Measurements from ENCODE around the gene UQCR11. TPM values are rescaled to one million over a fixed set of nuclear protein-coding genes. Genes with fewer than 3 reads are reported as not detected.

UQCR11 gene
- polyA plus RNA-seq, 1 donor (not counting 4 experiments of a cell fraction or from before 2014, with no cell fraction given) = 327 TPM

DNA sequence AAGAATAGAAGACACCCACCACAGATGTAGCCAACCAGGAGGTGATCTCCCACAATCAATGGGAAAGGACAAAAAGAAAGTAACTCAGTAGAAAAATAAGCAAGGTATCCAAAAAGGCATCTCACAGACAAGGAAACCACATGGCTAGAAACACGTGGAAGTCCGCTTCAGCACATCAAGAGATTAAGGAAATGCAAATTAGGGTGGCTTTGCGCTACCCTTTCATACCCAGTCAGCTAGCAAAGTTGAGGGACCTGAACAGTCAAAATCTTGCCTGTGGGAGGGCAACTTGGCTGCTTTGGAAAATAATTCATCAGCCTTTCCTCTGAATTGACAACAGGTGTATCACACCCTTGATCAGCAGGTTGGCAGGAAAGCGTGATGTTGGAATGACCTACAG, 11.6 kb upstream of the UQCR11 start:
- TF ChIP-seq, protein P1, sequence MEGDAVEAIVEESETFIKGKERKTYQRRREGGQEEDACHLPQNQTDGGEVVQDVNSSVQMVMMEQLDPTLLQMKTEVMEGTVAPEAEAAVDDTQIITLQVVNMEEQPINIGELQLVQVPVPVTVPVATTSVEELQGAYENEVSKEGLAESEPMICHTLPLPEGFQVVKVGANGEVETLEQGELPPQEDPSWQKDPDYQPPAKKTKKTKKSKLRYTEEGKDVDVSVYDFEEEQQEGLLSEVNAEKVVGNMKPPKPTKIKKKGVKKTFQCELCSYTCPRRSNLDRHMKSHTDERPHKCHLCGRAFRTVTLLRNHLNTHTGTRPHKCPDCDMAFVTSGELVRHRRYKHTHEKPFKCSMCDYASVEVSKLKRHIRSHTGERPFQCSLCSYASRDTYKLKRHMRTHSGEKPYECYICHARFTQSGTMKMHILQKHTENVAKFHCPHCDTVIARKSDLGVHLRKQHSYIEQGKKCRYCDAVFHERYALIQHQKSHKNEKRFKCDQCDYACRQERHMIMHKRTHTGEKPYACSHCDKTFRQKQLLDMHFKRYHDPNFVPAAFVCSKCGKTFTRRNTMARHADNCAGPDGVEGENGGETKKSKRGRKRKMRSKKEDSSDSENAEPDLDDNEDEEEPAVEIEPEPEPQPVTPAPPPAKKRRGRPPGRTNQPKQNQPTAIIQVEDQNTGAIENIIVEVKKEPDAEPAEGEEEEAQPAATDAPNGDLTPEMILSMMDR (optimal IDR thresholded peaks at IDR 0.05 in 1 of 3, IDR thresholded peaks at IDR 0.05 in 1 of 3, conservative IDR thresholded peaks at IDR 0.05 in 1 of 3; ENCODE audit: extremely low read depth in 1 of 3, insufficient read depth in 2 of 3, low read length in 3 of 3) = no peak
- no peak for TF ChIP-seq EZH2 (IDR thresholded peaks at IDR 0.05; ENCODE audit: low read length)
- no peak overlapping the region for H3K9ac ChIP-seq (ENCODE audit: control insufficient read depth, extremely low read depth, insufficient read depth, low read length)
- FAIRE-seq = no peak
- dilution Hi-C loops (cut with MboI; ENCODE audit: extremely low pct_ligation_motif_present, low sequenced_read_pairs) = no loop called here
- H3K79me2 ChIP-seq (ENCODE audit: control insufficient read depth, insufficient read depth, low read length) = no peaks in the 10 kb centered on the region
- no peaks in the 10 kb centered on the region for H3K9me3 ChIP-seq (ENCODE audit: control insufficient read depth, low read depth, low read length)
- H3K4me2 ChIP-seq (ENCODE audit: control insufficient read depth, extremely low read depth, insufficient read depth, low read depth, low read length) = no peak overlapping the region
- H3K4me3 ChIP-seq (ENCODE audit: control insufficient read depth in 2 of 3, extremely low read depth in 1 of 3, insufficient read depth in 2 of 3, low read depth in 1 of 3, low read length in 3 of 3) = no peak overlapping the region
- no peaks in the 10 kb centered on the region for H3K4me1 ChIP-seq (ENCODE audit: control insufficient read depth, extremely low read depth, insufficient read depth, low read length)
- peaks cover 16 to 37% of the 10 kb centered on the region in 2 experiments for H3K36me3 ChIP-seq (ENCODE audit: control insufficient read depth in 2 of 2, extremely low read depth in 1 of 2, insufficient read depth in 2 of 2, low read length in 2 of 2)
- no peaks in the 10 kb centered on the region for H3K9me1 ChIP-seq (ENCODE audit: control insufficient read depth, extremely low read depth, insufficient read depth, low read length)
- no peak overlapping the region for H3K27ac ChIP-seq (ENCODE audit: control insufficient read depth, insufficient read depth, low read length)
- H2AFZ ChIP-seq (ENCODE audit: control insufficient read depth, low read length) = no peak overlapping the region
- no peaks in the 10 kb centered on the region for H4K20me1 ChIP-seq (ENCODE audit: control insufficient read depth, extremely low read depth, insufficient read depth, low read length)
- no peaks in the 10 kb centered on the region for H3K27me3 ChIP-seq (ENCODE audit: control insufficient read depth, extremely low read depth, insufficient read depth, low read length)
- no peak for DNase-seq (ENCODE audit: low read depth, low spot score)

DNA sequence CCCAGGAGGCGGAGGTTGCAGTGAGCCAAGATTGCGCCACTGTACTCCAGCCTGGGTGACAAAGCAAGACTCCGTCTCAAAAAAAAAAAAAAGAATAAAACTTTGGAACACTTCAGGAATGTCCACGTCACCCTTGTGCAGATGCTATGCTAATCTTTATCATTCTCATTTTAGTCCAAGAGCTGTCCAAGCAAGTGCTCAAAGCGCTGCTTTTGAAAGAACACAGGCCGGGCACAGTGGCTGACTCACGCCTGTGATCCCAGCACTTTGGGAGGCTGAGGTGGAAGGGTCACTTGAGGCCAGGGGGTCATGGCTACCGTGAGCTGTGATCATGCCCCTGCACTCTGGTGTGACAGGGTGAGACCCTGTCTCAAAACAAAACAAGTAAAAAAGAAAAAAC, 11.1 kb upstream of the UQCR11 start:
- Histone ChIP-seq H3K79me2 (ENCODE audit: control insufficient read depth, insufficient read depth, low read length) (no peaks in the 10 kb centered on the region), H3K4me3 (ENCODE audit: control insufficient read depth in 2 of 3, extremely low read depth in 1 of 3, insufficient read depth in 2 of 3, low read depth in 1 of 3, low read length in 3 of 3) (no peak overlapping the region), H3K36me3 (ENCODE audit: control insufficient read depth in 2 of 2, extremely low read depth in 1 of 2, insufficient read depth in 2 of 2, low read length in 2 of 2) (peaks cover 16 to 37% of the 10 kb centered on the region in 2 experiments), H3K27me3 (ENCODE audit: control insufficient read depth, extremely low read depth, insufficient read depth, low read length) (no peaks in the 10 kb centered on the region), H3K4me1 (ENCODE audit: control insufficient read depth, extremely low read depth, insufficient read depth, low read length) (no peaks in the 10 kb centered on the region), H3K9ac (ENCODE audit: control insufficient read depth, extremely low read depth, insufficient read depth, low read length) (no peak overlapping the region), H3K4me2 (ENCODE audit: control insufficient read depth, extremely low read depth, insufficient read depth, low read depth, low read length) (no peak overlapping the region), H3K9me3 (ENCODE audit: control insufficient read depth, low read depth, low read length) (no peaks in the 10 kb centered on the region), H3K9me1 (ENCODE audit: control insufficient read depth, extremely low read depth, insufficient read depth, low read length) (no peaks in the 10 kb centered on the region), H2AFZ (ENCODE audit: control insufficient read depth, low read length) (no peak overlapping the region), H4K20me1 (ENCODE audit: control insufficient read depth, extremely low read depth, insufficient read depth, low read length) (no peaks in the 10 kb centered on the region), H3K27ac (ENCODE audit: control insufficient read depth, insufficient read depth, low read length) (no peak overlapping the region)
- FAIRE-seq (no peak), DNase-seq (ENCODE audit: low read depth, low spot score) (no peak)
- dilution Hi-C loops (cut with MboI; ENCODE audit: extremely low pct_ligation_motif_present, low sequenced_read_pairs) = no loop called here
- TF ChIP-seq EZH2 (IDR thresholded peaks at IDR 0.05; ENCODE audit: low read length) = no peak
- TF ChIP-seq, protein P1 (optimal IDR thresholded peaks at IDR 0.05 in 1 of 3, IDR thresholded peaks at IDR 0.05 in 1 of 3, conservative IDR thresholded peaks at IDR 0.05 in 1 of 3; ENCODE audit: extremely low read depth in 1 of 3, insufficient read depth in 2 of 3, low read length in 3 of 3) = no peak
